ENCODE results near the gene LRRFIP1.

GRCh38 chr2:237743024-237743423 is 115.6 kb downstream of the LRRFIP1 start:
- TF ChIP-seq EGR1 (IDR thresholded peaks at IDR 0.05) = no peak
- no peak for TF ChIP-seq MAX (IDR thresholded peaks at IDR 0.05)
